ENCODE data around the gene CBR1.

GRCh38 chr21:36075953-36076352 lies 6.1 kb downstream of the CBR1 start:
- no peak for TF ChIP-seq EZH2 (IDR thresholded peaks at IDR 0.05; ENCODE audit: low read length)
- TF ChIP-seq, protein P1, sequence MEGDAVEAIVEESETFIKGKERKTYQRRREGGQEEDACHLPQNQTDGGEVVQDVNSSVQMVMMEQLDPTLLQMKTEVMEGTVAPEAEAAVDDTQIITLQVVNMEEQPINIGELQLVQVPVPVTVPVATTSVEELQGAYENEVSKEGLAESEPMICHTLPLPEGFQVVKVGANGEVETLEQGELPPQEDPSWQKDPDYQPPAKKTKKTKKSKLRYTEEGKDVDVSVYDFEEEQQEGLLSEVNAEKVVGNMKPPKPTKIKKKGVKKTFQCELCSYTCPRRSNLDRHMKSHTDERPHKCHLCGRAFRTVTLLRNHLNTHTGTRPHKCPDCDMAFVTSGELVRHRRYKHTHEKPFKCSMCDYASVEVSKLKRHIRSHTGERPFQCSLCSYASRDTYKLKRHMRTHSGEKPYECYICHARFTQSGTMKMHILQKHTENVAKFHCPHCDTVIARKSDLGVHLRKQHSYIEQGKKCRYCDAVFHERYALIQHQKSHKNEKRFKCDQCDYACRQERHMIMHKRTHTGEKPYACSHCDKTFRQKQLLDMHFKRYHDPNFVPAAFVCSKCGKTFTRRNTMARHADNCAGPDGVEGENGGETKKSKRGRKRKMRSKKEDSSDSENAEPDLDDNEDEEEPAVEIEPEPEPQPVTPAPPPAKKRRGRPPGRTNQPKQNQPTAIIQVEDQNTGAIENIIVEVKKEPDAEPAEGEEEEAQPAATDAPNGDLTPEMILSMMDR (optimal IDR thresholded peaks at IDR 0.05 in 1 of 3, IDR thresholded peaks at IDR 0.05 in 1 of 3, conservative IDR thresholded peaks at IDR 0.05 in 1 of 3; ENCODE audit: extremely low read depth in 1 of 3, insufficient read depth in 2 of 3, low read length in 3 of 3), result no peak

All from keratinocyte (primary cell).